GM18520 (cell line): Measurements from ENCODE around the gene VCAN.

Source experiments
- ATAC-seq: cut with Tn5 transposase; IDR thresholded peaks from one replicate; pipeline ENCODE4 v1.9.1; 2021; ENCODE audit not compliant: unreplicated experiment

VCAN gene

DNA sequence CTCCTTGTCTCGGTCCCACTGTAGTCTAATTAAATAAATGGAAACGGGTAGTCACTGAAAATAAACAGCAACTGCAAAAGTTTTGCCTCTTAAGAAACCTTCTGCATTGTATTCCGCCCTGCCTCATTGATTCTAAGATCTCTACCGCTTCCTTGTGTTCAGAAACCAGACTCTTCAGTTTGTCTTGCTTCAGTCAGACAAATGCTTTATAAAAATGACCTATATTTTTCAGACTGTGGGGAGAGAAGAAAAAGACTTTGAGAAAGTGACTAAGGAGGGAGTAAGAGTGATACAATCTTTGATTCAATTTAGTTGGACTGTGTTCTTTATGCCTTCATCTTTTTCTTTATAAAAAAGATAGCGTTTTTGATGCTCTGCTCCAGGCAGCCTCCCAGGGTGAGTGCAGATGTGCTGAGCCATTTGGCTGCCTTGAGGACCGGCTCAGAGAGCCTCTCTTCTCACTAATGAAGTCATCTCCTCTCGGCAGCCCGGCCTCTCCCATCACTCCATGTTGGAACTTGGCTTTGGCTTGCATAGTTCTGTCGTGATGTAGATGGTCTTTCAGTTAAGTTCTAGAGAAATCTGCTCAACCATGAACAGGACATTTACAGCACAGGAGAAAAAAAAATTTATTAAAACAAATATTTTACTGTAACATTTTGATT, 4.0 kb upstream of the VCAN start:
- ATAC-seq, result no peak

DNA sequence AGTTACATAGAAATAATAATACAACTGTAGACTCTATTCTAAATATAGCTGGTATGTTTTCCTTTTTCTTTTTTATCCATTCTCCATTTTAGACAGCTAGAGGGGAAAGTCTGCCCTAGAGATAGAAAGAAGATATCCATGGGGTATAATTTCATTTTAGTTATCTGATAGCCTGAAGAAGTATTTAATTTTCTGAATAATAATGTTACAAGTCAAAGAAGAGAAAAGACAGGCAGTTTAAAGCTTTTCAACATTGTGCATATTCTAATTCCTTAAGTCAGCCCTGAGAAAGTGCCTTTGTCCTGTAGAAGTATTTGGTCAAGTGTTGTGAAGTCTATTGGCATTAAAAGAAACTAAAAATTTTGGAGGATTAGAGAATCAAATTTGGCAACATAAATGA, 2.5 kb upstream of the VCAN start:
- ATAC-seq, result no peak

DNA sequence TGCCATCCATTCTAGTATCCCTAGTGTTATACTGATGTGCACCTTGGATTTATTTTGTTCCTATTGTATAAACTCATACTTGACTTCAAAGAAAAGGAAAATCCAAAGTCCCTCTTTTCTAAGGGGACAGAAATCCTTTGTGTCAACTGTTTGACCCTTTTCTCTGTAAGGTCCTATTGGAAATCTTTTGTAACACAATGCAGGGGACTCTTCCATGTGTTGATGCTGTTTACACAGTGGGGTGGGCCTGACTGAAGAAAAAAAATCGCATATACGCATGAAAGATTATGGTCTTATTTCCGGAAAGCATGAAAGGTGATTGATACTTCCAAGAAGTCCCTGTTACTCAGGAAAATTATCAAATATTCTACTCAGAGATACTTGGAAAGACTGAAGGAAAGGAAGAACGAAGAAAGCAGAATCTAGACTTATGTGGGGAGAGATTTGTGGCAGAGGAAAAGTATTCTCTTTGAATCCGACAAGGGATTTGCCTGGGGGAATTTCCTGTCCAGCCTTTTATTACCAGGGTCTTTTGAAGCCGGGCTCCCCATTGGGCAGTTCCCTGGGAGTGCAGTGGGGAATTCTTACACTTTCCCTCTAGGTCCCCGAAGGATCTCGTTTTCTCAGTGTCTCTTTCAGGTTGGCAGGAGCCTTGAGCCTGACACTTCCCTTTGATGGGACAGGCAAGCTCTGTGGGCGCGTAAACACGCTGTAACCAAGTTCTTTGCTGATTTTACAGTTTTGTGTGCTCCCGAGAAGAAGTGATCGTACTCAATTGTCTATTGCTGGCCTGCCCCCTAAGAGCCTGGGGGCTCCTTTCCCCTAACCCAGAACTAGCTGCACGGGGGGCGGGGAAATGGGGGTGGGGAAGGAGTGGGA, 779 bp upstream of the VCAN start:
- no peak for ATAC-seq

DNA sequence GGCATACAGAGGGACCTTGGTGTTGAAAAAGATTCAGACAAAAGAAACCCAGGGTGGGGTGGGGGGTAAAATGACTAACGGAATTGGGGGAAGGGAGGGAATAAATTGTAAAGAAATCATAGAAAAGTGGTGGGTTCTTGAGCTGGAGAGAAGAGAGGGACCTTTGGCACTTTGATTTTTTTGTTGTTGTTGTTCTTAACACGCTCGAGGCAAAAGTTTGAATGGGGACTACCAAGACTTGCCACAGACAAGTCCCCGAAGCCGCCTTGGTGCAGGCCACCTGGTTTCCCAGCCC, 616 bp downstream of the VCAN start:
- ATAC-seq, result no peak

DNA sequence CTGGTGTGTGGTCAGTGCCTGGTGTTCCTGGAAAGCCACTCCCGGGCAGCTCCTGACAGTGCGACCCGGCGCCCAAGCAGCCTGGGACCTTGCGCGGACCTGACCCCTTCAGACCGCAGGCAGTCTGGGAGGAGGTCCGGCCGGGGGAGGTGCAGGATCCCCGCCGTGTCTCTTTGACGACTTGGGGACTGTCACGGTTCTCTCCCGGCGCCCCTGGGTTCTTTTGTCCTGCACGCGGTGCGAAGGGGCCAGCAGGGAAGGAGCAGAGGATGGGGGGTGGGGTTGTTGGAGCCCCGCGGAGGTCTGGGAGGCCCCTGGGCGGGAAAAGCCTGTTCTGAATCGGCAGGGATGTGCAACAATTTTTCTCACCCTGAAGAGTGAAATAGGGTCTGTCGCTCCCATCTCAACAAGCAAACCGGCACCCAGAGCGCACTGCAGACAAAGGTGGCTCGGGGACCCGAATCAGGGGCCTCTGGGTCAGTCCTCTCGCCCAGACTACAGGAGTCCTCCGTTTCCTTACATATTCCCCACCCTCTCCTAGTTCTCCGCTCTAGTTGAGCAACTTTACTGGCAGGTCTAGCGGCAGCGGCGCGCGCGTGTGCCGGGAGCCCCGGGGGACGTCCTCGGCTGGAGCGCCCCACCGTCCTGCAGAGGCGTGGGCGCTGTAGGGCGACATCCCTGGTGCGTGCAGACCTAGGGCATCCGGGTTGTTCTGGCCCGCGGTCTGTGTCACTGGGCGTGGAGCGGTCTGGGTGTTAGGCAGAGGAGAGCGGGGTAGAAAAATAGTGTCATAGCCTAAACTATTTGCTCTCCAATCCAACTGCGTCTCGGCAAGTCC, 1.2 kb downstream of the VCAN start:
- ATAC-seq, result no peak

DNA sequence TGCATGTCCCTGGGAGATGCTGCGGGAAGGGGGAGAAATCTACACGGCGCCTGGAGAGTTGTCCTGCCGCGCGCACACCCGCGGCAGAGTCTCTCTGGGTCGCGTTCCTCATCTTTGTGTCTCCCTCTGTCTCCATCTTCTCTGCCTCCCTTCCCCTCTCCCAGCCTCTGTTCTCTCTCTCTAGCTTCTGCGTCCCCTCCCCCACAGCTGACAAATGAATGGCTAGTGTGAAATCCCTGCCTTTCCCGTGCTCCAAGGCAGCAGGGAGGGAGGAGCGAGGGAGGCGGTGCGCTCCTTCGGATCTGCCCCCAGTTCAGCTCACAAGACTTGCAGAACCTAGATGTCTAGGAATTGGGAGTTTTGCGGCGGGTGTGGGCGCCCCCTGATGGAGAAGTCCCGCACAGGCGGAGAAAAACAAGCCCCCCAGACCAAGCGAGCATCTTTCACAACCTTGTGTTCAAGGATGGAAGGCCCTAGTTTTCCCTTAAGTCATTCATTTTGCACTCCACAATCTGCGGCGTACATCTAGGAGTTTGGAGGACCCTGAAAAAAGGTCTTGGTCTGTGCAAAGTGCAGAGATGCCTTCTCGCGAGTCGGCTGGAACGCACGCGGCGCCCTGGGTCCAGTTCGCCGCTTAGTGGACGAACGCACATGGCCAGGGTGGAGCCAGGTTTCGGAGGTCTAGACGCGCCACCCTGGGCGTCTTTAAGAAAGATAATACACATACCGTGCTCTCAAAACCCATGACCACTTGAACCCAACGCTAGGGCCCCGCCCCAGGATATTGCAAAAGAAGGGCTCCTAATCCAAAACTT, 2.0 kb downstream of the VCAN start:
- ATAC-seq, result no peak

DNA sequence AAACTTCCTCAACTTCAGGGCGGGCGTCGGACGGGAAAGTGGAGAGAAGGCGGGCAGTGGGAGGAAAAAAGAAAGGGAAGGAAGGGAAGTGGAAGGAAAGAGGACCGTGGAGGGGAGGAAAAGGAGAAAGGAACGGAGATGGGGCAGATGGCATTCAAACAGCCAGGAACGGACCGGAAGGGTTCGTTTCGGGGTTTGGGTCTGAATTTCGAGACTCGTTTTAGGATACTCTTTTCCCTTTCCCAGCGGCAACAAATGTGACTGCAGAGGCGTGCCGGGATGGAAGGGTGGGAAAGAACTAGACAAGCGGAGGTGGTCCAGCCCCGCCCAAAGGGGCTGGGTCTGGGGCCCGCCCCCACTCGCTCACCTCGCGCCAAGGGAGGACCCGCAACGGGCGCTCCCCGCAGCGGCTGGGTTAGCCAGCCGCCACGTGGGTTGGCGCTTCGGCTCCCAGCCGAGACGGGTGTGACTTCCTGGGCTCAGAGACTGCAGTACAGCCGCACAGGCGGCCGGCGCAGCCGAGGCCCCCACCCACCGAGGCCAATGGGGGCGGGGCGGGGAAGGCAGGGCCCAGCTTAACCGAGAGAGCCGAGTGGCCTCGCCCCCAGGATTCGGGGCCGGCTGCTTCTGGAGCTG, 2.7 kb downstream of the VCAN start:
- no peak for ATAC-seq

DNA sequence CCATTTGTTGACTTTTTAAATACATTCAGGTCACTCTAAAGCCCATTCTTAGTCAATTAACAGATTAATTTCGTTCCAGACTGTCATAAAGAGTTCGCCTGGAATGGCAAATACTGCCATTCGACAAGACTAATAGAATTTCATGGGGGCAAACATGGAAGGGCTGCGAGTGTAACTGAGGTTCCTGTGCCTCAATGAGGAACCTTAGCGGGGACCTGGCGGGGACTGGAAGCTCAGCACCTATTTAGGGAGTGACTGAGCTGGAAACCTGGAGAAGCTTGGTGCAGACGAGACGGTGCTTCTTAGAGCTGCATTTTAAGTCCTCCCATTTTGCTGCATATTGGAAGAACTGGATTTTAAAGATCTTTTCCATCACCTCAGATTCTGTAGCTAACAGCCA, 3.4 kb downstream of the VCAN start:
- ATAC-seq, result no peak

DNA sequence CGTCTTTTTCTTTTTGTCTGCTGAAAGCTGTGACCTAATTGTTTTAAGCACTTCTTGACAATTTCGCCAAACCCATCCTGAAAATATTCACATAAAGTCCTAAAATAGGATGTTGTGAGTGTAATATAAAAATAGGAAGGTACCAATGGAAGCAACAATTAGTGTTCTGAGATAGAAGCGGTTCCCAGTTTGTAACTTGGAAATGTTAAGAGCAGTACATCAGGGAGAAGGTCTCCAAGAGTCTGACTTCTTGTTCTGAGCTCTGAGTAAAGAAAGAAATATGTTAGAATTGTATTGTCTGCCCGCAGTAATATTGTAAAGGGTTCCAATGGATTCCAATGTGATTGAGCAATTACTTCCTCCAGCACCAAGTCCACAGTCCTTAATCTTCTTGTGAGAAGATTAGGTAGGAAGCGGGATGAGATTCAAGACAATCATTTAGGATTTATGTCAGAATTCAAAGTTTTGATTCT, 3.9 kb downstream of the VCAN start:
- no peak for ATAC-seq

DNA sequence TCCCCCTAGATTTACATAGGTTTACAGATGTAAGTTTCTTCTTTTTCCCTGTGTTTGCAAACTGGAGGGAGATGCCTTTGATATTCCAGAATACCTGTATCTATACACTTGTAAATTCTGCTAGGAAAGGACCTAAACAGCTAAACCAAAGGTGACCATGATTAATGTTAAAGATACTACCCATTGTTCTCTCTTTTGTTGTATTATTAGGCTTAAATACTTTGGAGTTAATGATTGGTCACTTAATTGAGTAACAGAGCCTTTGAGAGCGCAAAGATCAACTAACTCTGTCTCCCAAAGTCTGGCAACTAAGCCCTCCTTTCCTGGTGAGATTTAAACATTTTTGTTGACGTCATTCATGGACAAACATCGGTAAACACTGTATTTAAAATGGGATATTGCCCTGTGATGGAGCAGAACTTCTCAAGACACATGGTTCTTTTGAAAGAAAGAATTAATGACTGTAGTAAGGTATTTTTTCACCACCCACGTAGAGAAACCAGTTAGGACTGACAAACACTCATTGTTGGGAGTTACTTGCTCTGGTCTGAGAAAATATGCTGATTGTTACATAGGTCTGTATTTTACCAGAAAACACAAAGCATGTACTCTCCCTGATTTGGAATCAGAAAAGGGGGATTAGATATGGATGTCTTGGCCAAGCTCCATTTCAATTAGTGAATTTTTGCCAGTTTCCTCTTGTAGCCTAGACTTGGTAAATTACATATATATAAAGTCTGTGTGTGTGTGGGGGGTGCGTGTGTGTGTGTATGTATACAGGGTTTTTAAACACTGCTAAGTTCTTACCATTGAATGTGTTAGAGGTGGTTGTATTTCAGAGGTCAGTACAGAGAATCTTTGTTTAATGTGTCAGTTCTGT, 4.6 kb downstream of the VCAN start:
- ATAC-seq, result no peak

DNA sequence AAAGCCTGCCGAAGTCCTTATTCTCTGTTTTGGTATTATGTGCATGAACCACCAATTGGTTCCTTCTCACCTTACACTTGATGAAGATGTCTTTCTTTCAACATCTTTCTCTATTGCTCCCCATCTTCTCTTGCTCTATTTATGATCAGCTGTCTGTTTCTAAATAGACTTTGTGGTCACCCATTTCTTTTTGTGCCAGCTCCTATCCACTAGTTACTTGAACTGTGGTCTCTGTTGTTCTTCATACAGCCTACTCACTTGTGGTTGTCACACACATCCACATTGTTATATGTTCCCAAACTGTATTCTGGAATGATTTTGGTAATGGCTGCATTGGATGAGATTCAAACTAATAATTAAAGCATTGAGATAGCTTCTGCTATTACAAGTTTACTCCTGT, 11.4 kb downstream of the VCAN start:
- ATAC-seq, result no peak

DNA sequence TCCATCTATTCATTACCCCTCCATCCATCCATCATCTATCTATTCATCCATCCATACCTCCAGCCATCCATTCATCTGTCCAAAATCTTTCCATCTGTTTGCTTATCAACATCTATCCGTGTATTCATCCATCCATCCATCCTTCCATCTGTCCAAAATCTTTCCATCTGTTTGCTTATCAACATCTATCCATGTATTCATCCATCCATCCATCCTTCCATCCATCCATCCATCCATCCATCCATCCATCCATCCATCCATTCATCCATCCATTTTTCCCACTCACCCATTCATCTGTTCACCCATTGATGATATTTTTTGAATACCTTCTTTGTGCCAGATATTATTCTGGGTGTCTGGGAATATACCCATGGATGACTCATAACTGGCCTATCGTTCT, 12.8 kb downstream of the VCAN start:
- ATAC-seq, result no peak

DNA sequence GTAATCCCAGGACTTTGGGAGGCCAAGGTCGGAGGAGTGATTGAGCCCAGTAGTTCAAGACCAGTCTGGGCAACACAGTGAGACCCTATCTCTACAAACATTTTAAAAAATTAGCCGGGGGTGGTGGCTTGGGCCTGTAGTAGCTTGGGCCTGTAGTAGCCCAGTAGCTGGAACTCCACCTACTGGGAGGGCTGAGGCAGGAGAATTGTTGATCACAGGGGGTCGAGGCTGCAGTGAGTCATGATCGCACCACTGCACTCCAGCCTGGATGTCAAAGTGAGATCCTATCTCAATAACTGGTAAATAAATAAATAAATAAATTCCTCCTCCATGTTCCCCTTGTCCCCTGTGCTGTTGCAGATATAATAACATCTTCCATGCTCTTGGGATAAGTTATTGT, 14.3 kb downstream of the VCAN start:
- ATAC-seq, result no peak

DNA sequence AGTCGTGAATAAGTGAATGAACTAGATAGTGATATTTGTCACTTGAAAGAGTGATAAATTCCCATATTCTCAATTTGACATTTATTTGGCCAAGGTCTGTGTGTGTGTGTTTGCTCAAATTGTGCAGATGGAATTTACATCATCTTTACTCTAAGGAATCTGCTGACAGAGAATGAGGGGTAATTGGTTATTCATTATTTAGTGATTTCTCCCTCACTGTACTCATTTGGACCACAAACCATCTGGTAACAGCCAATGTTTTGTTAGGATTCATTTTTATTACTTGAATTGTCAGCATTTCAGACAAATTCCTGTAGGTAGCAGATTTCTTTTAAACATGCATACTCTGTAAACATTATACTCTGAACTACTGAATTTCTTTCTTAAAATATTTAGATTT, 15.6 kb downstream of the VCAN start:
- no peak for ATAC-seq

DNA sequence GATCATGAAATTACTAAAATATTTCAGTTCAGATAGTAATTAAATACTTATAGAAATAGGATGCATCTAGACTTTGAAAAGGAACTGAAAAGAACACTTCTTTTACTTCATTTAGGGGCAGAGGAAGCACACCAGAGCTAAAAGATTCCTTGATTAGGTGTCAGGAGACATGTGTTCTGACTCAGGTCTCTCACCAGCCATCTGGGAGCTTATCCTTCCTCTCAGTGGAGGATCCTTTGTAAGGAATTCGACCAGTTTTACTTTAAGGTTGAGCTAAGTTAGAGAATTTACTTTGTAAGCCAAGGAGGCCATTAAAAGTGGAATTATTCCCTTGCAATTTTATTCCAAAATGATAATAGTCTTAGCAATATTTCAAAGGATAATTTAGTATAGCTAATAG, 16.7 kb downstream of the VCAN start:
- no peak for ATAC-seq

DNA sequence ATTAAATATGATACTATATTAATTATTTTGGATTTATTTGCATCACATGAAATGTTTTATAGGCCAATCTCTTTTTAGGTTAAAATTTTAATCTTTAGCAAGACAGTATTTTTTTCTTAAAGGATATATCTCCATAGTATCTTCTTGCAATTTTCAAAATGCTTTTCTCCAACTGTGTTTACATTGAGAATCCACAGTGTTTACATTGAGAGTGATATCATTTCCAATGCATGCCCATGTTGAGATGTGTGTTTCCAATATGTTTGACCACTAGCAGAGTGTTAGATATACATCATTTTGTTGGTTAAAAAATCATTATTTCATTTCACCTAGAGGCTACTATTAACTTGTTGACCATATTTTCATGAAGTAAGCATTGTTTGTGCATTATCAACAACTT, 17.3 kb downstream of the VCAN start:
- no peak for ATAC-seq

DNA sequence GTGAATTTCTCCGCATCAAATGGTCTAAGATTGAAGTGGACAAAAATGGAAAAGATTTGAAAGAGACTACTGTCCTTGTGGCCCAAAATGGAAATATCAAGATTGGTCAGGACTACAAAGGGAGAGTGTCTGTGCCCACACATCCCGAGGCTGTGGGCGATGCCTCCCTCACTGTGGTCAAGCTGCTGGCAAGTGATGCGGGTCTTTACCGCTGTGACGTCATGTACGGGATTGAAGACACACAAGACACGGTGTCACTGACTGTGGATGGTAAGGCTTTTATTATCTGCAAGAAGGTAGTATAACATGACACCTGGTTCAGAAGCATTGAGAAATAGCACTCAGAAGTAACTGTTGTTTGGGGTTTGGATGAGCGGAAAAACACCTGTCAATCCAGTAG, 18.7 kb downstream of the VCAN start:
- ATAC-seq, result no peak

DNA sequence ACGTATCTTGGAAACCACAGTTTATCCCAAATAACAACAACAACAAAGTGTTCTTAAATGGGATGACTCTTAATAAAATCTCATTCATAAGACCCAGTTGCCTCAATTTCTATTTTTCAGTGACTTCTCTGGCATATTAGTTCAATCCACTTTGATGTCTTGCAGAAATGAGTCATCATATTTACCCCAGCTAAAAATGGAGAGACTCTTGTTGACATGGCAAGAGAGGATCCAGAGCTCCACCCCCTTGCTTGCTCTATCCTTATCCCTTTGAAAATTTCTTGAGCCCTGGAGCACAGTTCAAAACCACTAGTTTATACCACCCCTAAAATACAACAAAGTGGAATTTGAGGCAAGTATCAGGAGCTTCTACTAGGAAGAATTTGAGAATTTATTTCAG, 20.8 kb downstream of the VCAN start:
- ATAC-seq, result no peak

DNA sequence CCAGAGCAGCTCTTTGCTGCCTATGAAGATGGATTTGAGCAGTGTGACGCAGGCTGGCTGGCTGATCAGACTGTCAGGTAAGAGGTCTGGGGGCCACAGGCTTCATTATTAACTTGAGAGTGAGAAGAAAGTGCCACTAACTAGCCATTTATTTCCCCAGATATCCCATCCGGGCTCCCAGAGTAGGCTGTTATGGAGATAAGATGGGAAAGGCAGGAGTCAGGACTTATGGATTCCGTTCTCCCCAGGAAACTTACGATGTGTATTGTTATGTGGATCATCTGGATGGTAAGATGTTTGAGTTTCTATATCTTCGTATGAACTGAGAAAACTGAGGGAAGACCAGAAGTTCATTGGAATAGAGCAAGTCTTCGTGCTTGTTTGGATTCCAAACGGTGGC, 22.1 kb downstream of the VCAN start:
- ATAC-seq, result no peak
